Stomach (tissue), 9 donors: ENCODE measurements around the gene NUP42. TPM values are rescaled to one million over a fixed set of nuclear protein-coding genes. Genes with fewer than 3 reads are reported as not detected.

Source experiments
- DNase-seq, 2 donors: peaks; one replicate each; pipeline versions ENCODE4 v3.0.0 to v3.0.0-alpha.2; 2013 to 2019
- H3K27ac ChIP-seq, 5 donors: fragments of 200-600 bp in 4 of 5; sonication (generic) in 4 of 5; one replicate each; pipeline ENCODE4 v1.5.1; 2013 to 2019; ENCODE audit warnings: mild to moderate bottlenecking in 1 of 5, moderate library complexity in 1 of 5
- H3K27me3 ChIP-seq, 3 donors: fragments of 200-600 bp; sonication (generic); one replicate each; pipeline ENCODE4 v1.5.1; 2017 to 2019; ENCODE audit warnings: mixed run types in 1 of 3
- H3K36me3 ChIP-seq, 4 donors: fragments of 200-600 bp; sonication (generic); 1 replicate in 3 of 4; 2 replicates in 1 of 4; pipeline ENCODE4 v1.5.1; 2016 to 2019
- H3K4me1 ChIP-seq, 4 donors: fragments of 200-600 bp; sonication (generic); one replicate each; pipeline ENCODE4 v1.5.1; 2016 to 2019
- H3K4me3 ChIP-seq, 4 donors: fragments of 200-600 bp; sonication (generic) in 3 of 4; one replicate each; pipeline ENCODE4 v1.5.1; 2016 to 2019; ENCODE audit warnings: mild to moderate bottlenecking in 1 of 4
- H3K9me3 ChIP-seq, 4 donors: fragments of 200-600 bp; sonication (generic); one replicate each; pipeline ENCODE4 v1.5.1; 2016 to 2019
- CTCF ChIP-seq, 7 experiments: fragments of 450-650 bp in 4 of 7; fragments of 200-600 bp in 3 of 7; sonication (generic) in 3 of 7; IDR thresholded peaks; one replicate each; pipeline ENCODE4 v1.5.1; 2016 to 2019; ENCODE audit warnings: antibody characterized with exemption in 7 of 7, control low read depth in 2 of 7, mild to moderate bottlenecking in 1 of 7
- EP300 ChIP-seq: sonication (generic); formaldehyde crosslinking; IDR thresholded peaks from one replicate; pipeline ENCODE4 v1.6.1; 2017; ENCODE audit warnings: antibody characterized with exemption
- POLR2A ChIP-seq, 4 donors: fragments of 450-650 bp; IDR thresholded peaks; one replicate each; pipeline ENCODE4 v1.6.1; 2016; ENCODE audit warnings: antibody characterized with exemption in 4 of 4, control low read depth in 2 of 4, mild to moderate bottlenecking in 1 of 4, moderate library complexity in 1 of 4
- POLR2AphosphoS5 ChIP-seq, 3 donors: sonication (generic); formaldehyde crosslinking; IDR thresholded peaks; one replicate each; pipeline ENCODE4 v1.6.1; 2016; ENCODE audit warnings: antibody characterized with exemption in 3 of 3
- WGBS, 5 donors: extraction: QIAGEN DNeasy Blood & Tissue Kit in 3 of 5; methylation state at CpG; one replicate each; pipeline versions ENCODE4 v1.1.5 to v1.1.7; 2013 to 2018; 5-methylcytosine and 5-hydroxymethylcytosine counted together
- intact Hi-C: fragments of 100-400 bp; cut with DNase I; formaldehyde crosslinking; loops from one replicate; pipeline ENCODE4 v1.15.1; 2023; ENCODE audit warnings: low total_unique reads
- polyA plus RNA-seq, 3 donors: library from polyadenylated mRNA; stranded (reverse); fragments of 200-250 nt; gene quantifications; one replicate each; pipeline ENCODE4 v1.2.3, GENCODE V29; 2013
- total RNA-seq, 5 donors: library from RNA; depleted of rRNA; stranded (reverse); fragments of >200 nt; gene quantifications; one replicate each; pipeline versions ENCODE4 v1.1.0 to v1.2.3, GENCODE V29; 2014 to 2016
- donor health status: healthy with polysubstance abuse.
- donor health status: Bipolar disorder and iron deficiency.
- donor health status: healthy.

The NUP42 gene
- total and polyA plus RNA-seq, 8 donors = 3.8 to 113 (median 25.1) TPM

DNA sequence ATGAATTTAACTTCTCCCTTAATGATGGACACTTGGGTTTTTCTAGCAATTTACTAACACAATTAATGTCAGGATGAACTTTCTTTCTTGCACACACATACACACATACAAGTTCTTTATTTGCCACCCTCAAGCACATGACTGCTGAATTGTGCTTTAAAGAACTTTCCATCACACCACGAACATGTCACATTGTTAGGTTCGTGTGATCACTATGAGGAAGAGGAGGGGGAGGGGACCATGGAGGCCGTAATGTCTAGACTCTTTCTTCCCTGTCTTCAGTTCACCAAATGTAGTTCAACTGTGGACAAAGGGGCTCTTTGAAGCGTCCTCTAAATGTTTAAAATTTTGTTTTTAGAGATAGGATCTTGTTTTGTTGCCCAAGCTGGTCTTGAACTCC is 31.0 kb downstream of the NUP42 start:
- WGBS, 5 donors = 76 to 87% (median 84%) methylated on average over 4 of the region's 4 CpGs
- intact Hi-C loops = no loop called here
- DNase-seq = no peak
- H3K9me3 ChIP-seq = no peaks in the 10 kb centered on the region
- TF ChIP-seq POLR2A (IDR thresholded peaks at IDR 0.05) (no peak), POLR2AphosphoS5 (IDR thresholded peaks at IDR 0.05) (no peak), EP300 (no peak), CTCF (IDR thresholded peaks at IDR 0.05) (no peak)
- H3K36me3 ChIP-seq = no peaks in the 10 kb centered on the region
- H3K27ac ChIP-seq = no peak overlapping the region
- no peak overlapping the region for H3K4me3 ChIP-seq
- H3K27me3 ChIP-seq = peaks cover 0 to 7% (median 0%) of the 10 kb centered on the region in 3 donors
- H3K4me1 ChIP-seq = no peaks in the 10 kb centered on the region

DNA sequence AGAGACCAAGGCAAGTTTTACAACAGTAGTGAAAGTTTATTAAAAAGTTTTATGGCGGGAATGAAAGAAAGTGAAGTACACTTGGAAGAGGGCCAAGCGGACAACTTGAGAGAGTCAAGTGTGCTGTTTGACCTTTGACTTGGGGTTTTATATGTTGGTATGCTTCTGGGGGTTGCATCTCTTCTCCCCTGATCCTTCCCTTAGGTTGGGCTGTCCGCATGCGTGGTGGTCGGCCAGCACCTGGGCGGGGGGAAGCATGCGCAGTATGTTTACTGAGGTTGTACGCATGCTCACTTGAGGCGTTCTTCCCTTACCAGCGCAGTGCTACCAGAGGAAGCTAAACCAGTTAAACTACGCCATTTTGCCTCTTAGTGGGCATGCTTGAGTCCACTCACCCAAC is 31.9 kb downstream of the NUP42 start:
- H3K4me3 ChIP-seq = no peak overlapping the region
- no peak overlapping the region for H3K27ac ChIP-seq
- no peak for DNase-seq
- H3K27me3 ChIP-seq = peaks cover 0 to 6% (median 0%) of the 10 kb centered on the region in 3 donors
- no peaks in the 10 kb centered on the region for H3K4me1 ChIP-seq
- intact Hi-C loops = no loop called here
- H3K36me3 ChIP-seq = no peaks in the 10 kb centered on the region
- WGBS, 5 donors = 92 to 98% (median 96%) methylated on average over 11 of the region's 11 CpGs
- H3K9me3 ChIP-seq = no peaks in the 10 kb centered on the region
- TF ChIP-seq CTCF (IDR thresholded peaks at IDR 0.05) = no peak
- no peak for TF ChIP-seq POLR2AphosphoS5 (IDR thresholded peaks at IDR 0.05)
- no peak for TF ChIP-seq EP300
- no peak for TF ChIP-seq POLR2A (IDR thresholded peaks at IDR 0.05)

- TF ChIP-seq POLR2A (IDR thresholded peaks at IDR 0.05) = no peak
- no peak for TF ChIP-seq POLR2AphosphoS5 (IDR thresholded peaks at IDR 0.05)
- TF ChIP-seq EP300 = no peak
- no peaks in the 10 kb centered on the region for H3K36me3 ChIP-seq
- no peak overlapping the region for H3K4me3 ChIP-seq
- 87 to 97% (median 94%) methylated on average over 5 of the region's 5 CpGs for WGBS, 5 donors
- H3K4me1 ChIP-seq = no peaks in the 10 kb centered on the region
- intact Hi-C loops = no loop called here
- H3K27me3 ChIP-seq = no peaks in the 10 kb centered on the region
- H3K27ac ChIP-seq = no peak overlapping the region
- no peak for DNase-seq
- no peaks in the 10 kb centered on the region for H3K9me3 ChIP-seq
Measured at GRCh38 chr7:23214423-23214822, 32.6 kb downstream of the NUP42 start.

GRCh38 chr7:23214938-23215337 is 33.1 kb downstream of the NUP42 start:
- WGBS, 5 donors = 86 to 96% (median 92%) methylated on average over 3 to 6 of the region's 6 CpGs
- Histone ChIP-seq H3K36me3 (no peaks in the 10 kb centered on the region), H3K4me1 (no peaks in the 10 kb centered on the region), H3K4me3 (no peak overlapping the region), H3K9me3 (no peaks in the 10 kb centered on the region), H3K27me3 (no peaks in the 10 kb centered on the region), H3K27ac (no peak overlapping the region)
- no peak for DNase-seq
- intact Hi-C loops = no loop called here
- TF ChIP-seq EP300 (no peak), POLR2AphosphoS5 (IDR thresholded peaks at IDR 0.05) (no peak)

DNA sequence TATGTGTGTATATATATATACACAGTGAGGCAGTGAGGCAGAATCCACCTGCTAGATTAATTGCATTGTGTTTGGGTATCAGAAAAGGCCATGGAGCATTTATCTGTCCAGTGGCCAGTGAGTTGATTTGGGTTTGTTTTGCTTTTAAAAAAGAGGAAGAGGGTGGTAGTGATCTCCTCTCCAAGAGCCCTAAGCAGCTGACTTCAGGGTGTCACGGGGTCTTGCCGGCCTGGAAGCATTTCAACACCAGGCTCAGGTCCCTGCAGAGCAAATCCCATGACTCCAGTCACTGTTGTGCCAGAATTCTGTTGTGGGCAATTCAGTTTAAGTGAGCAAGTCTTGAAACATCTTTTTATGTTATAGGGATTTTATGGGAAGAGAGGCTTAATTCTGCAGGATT is 34.2 kb downstream of the NUP42 start:
- TF ChIP-seq POLR2A (IDR thresholded peaks at IDR 0.05) = no peak
- no peak for TF ChIP-seq EP300
- no peak for TF ChIP-seq CTCF (IDR thresholded peaks at IDR 0.05)
- TF ChIP-seq POLR2AphosphoS5 (IDR thresholded peaks at IDR 0.05) = no peak
- Histone ChIP-seq H3K4me1 (no peaks in the 10 kb centered on the region), H3K4me3 (no peak overlapping the region), H3K27me3 (no peaks in the 10 kb centered on the region), H3K27ac (no peak overlapping the region), H3K9me3 (no peaks in the 10 kb centered on the region), H3K36me3 (no peaks in the 10 kb centered on the region)
- intact Hi-C loops = no loop called here
- 52 to 72% (median 63%) methylated on average over 2 of the region's 2 CpGs for WGBS, 5 donors
- DNase-seq = no peak
